Glutamatergic neuron (in vitro differentiated cells): Measurements from ENCODE around the gene MEF2D. TPM values are rescaled to one million over a fixed set of nuclear protein-coding genes. Genes with fewer than 3 reads are reported as not detected.

Experiments
- DNase-seq: peaks from one replicate; pipeline ENCODE4 v3.0.0; 2022
- H3K27ac Mint-ChIP-seq: one replicate; pipeline ENCODE4 v1.8.0; 2020; ENCODE audit warnings: mild to moderate bottlenecking, mixed read lengths, inconsistent platforms; ENCODE audit not compliant: unreplicated experiment
- H3K27me3 Mint-ChIP-seq: one replicate; pipeline ENCODE4 v1.8.0; 2020; ENCODE audit warnings: mild to moderate bottlenecking, moderate library complexity, mixed read lengths, inconsistent platforms; ENCODE audit not compliant: unreplicated experiment
- H3K36me3 Mint-ChIP-seq: one replicate; pipeline ENCODE4 v1.8.0; 2020; ENCODE audit warnings: mild to moderate bottlenecking, mixed read lengths, inconsistent platforms; ENCODE audit not compliant: unreplicated experiment
- H3K4me1 Mint-ChIP-seq: one replicate; pipeline ENCODE4 v1.8.0; 2020; ENCODE audit warnings: mild to moderate bottlenecking, low read depth, mixed read lengths, inconsistent platforms; ENCODE audit not compliant: unreplicated experiment
- H3K4me3 Mint-ChIP-seq: one replicate; pipeline ENCODE4 v1.8.0; 2020; ENCODE audit warnings: mild to moderate bottlenecking, mixed read lengths, inconsistent platforms; ENCODE audit not compliant: unreplicated experiment
- H3K9me3 Mint-ChIP-seq: one replicate; pipeline ENCODE4 v1.8.0; 2020; ENCODE audit warnings: mild to moderate bottlenecking, moderate library complexity, mixed read lengths, inconsistent platforms; ENCODE audit not compliant: unreplicated experiment
- CTCF ChIP-seq: fragments of 200-600 bp; sonication (generic); IDR thresholded peaks from one replicate; pipeline ENCODE4 v1.5.0; 2021; ENCODE audit not compliant: partially characterized antibody, unreplicated experiment
- total RNA-seq: library from RNA; stranded (reverse); fragmentation: NEBNext Ultra II Directional; extraction: Animal tissue kit (Norgen Biotek cat#: 25700); gene quantifications from one replicate; pipeline ENCODE4 v1.2.1, GENCODE V29; 2021; ENCODE audit not compliant: unreplicated experiment

The MEF2D gene
- total RNA-seq, 1 donor from 2014 or later, result 50.0 TPM

- Mint-ChIP-seq H3K27ac (no peak overlapping the region), H3K9me3 (no peaks in the 10 kb centered on the region), H3K36me3 (no peaks in the 10 kb centered on the region), H3K4me3 (peak overlapping the region; percentile 23), H3K27me3 (no peaks in the 10 kb centered on the region), H3K4me1 (no peaks in the 10 kb centered on the region)
- no peak for TF ChIP-seq CTCF
- DNase-seq, result no peak
Observed at GRCh38 chr1:156448134-156448967, 52.2 kb downstream of the MEF2D start.

GRCh38 chr1:156445789-156446263, 54.7 kb downstream of the MEF2D start:
- no peaks in the 10 kb centered on the region for H3K9me3 Mint-ChIP-seq
- H3K4me1 Mint-ChIP-seq, result peaks cover 4% of the 10 kb centered on the region
- peaks cover 6% of the 10 kb centered on the region for H3K36me3 Mint-ChIP-seq
- peak; percentile 92 for DNase-seq
- no peak overlapping the region for H3K27ac Mint-ChIP-seq
- H3K27me3 Mint-ChIP-seq, result peaks cover 7% of the 10 kb centered on the region
- peak overlapping the region; percentile 72 for H3K4me3 Mint-ChIP-seq
- peak; percentile 95 for TF ChIP-seq CTCF

DNA sequence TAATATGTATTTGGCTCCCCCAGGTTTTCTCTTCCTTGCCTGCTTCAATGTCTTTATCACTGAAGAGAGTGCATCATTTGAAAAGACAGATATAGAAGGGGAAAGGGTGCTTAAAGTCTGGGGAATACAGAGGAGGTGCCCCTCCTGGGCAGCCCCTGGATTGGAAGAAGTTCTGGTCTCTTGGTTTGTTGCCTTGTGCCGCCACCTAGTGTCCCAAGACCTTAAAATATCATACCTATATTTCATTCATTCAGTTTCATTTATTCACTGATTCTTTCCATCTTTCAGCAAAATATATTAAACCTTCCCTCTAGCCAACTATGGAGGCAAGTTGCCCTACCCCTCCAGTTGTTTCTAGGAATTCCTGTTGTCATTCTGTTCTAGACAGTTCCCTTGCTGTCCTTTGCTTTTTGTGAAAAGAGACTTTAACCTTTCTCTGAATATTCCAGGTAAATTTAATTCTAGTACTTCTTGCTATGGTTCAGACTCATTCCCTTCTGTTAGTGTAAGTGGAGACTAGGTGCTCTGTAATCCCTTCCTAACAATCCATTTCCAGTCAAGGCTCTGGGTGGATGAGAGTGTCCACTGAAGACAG, 56.1 kb downstream of the MEF2D start:
- peak; percentile 51 for DNase-seq
- H3K27ac Mint-ChIP-seq, result no peak overlapping the region
- TF ChIP-seq CTCF, result peak; percentile 45
- peaks cover 2% of the 10 kb centered on the region for H3K9me3 Mint-ChIP-seq
- H3K27me3 Mint-ChIP-seq, result peaks cover 9% of the 10 kb centered on the region
- no peak overlapping the region for H3K4me3 Mint-ChIP-seq
- peaks cover 16% of the 10 kb centered on the region for H3K4me1 Mint-ChIP-seq
- H3K36me3 Mint-ChIP-seq, result peaks cover 6% of the 10 kb centered on the region

- no peak overlapping the region for H3K27ac Mint-ChIP-seq
- peaks cover 2% of the 10 kb centered on the region for H3K9me3 Mint-ChIP-seq
- H3K36me3 Mint-ChIP-seq, result peaks cover 6% of the 10 kb centered on the region
- DNase-seq, result no peak
- peaks cover 12% of the 10 kb centered on the region for H3K27me3 Mint-ChIP-seq
- no peak overlapping the region for H3K4me3 Mint-ChIP-seq
- TF ChIP-seq CTCF, result no peak
- peaks cover 23% of the 10 kb centered on the region for H3K4me1 Mint-ChIP-seq
Observed at GRCh38 chr1:156443286-156443685, 57.3 kb downstream of the MEF2D start.
